Left hindlimb (tissue), 1 donor: ENCODE data around the gene ZNF208.

Experiments used
- DNase-seq: peaks from one replicate; pipeline ENCODE4 v3.0.0-alpha.2; 2018

The ZNF208 gene

GRCh38 chr19:21883516-21883915 lies 127.2 kb downstream of the ZNF208 start:
- no peak for DNase-seq
